HG03432 (cell line): ENCODE data around the gene RILPL2.
"Not testable (repeated sequence)": the region's sequence is repeated elsewhere in the genome, so short reads cannot be mapped to it uniquely, and the experiment has no call there.

ENCODE experiments used
- ATAC-seq: cut with Tn5 transposase; IDR thresholded peaks from one replicate; pipeline ENCODE4 v1.9.1; 2021; ENCODE audit warnings: mild to moderate bottlenecking, moderate library complexity; ENCODE audit not compliant: unreplicated experiment

Gene RILPL2

DNA sequence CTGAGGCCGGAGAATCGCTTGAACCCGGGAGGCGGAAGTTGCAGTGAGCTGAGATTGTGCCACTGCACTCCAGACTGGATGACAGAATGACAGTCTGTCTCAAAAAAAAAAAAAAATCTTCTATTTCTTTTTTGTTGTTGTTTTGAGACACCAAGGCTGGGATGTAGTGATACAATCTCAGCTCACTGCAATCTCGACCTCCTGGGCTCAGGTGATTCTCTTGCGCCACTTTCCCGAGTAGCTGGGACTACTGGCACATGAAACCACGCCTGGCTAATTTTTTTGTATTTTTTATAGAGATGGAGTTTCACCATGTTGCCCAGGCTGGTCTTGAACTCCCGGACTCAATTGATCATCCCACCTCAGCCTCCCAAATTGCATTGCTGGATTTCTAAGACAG lies 14.2 kb upstream of the RILPL2 start:
- ATAC-seq = no peak

DNA sequence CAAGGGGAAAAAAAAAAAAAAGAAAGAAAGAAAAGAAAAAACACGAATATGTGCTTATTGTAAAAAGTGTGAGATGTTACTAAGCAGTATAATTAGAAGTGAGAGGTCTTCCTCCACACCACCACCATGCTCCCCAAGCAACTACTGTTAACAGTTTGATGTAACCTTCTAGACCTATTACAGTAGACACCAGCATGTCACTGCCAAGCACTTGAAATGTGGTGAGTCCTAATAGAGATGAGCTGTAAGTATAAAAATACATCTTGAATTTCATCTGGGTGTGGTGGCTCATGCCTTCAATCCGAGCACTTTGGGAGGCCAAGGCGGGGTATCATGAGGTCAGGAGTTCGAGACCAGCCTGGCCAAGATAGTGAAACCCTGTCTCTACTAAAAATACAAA lies 13.4 kb upstream of the RILPL2 start:
- no peak for ATAC-seq

DNA sequence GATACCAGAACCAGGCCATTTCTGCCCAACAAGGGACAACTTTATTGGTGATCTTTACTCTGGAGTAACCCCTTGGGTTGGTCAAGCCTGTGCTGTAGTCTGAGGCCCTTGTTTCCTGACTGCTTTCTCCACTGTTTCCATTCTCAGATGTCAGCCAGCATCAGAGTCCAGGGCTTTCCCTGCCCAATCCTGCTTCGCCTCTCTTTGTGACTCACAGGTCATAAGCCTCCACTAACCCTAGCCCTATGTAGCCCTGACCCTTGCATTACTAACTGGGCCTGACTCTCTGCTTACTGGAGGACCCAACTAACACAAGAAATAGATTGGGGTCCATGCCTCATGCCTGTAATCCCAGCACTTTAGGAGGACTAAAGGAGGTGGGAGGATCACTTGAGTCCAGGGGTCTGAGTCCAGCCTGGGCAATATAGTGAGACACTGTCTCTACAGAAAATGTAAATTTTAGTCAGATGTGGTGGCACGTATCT lies 12.8 kb upstream of the RILPL2 start:
- no peak for ATAC-seq

DNA sequence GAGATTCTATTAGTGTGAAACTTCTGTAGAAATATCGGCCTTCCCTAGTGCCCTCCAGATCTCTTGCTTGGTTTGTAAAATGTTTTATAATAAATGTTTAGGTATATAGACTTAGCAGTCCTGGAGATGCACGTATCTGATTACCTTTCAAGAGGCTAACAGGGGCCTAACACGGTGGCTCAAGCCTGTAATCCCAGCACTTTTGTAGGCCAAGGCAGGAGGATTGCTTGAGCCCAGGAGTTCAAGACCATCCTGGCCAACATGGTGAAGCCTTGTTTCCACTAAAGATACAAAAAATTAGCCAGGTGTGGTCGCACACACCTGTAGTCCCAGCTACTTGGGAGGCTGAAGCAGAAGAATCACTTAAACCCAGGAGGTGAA lies 9.8 kb upstream of the RILPL2 start:
- ATAC-seq = no peak

DNA sequence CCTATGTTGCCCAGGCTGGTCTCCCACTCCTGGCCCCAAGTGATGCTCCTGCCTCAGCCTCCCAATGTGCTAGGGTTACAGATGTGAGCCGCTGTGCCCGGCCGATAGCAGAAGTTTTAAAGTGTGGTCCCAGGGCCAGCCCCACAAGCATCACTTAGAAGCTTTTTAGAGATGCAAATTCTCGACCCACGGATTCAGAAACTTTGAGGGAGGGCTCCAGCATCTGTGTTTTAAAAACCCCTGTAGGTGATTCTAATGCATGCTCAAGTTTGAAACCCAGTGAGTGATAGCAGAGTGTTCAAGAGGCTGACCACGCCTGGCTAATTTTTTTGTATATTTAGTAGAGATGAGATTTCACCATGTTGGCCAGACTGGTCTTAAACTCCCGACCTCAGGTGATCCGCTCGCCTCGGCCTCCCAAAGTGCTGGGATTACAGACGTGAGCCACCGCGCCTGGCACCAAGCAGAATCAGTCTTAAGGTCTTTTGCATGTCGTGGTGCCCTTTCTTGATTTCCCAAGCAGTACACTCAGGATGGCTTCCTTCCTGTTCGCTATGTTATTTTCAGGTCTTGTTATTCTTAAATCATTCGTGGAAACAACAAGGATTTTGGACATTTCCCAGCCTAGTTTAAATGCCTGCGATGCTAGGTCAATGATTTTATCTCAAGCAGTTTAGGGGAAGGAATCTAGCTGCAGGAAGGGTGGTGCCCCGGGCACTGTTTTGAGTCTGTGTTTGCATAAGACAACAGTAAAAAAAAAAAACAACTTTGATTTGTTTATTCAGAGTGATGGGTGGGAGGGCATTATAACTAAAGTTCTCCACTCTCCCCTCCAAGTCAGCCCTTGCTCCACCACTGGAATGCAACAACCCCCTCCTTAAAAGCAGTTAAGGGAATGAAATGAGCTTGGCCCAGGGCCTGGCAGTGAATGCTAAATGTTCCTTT lies 9.2 kb upstream of the RILPL2 start:
- no peak for ATAC-seq

DNA sequence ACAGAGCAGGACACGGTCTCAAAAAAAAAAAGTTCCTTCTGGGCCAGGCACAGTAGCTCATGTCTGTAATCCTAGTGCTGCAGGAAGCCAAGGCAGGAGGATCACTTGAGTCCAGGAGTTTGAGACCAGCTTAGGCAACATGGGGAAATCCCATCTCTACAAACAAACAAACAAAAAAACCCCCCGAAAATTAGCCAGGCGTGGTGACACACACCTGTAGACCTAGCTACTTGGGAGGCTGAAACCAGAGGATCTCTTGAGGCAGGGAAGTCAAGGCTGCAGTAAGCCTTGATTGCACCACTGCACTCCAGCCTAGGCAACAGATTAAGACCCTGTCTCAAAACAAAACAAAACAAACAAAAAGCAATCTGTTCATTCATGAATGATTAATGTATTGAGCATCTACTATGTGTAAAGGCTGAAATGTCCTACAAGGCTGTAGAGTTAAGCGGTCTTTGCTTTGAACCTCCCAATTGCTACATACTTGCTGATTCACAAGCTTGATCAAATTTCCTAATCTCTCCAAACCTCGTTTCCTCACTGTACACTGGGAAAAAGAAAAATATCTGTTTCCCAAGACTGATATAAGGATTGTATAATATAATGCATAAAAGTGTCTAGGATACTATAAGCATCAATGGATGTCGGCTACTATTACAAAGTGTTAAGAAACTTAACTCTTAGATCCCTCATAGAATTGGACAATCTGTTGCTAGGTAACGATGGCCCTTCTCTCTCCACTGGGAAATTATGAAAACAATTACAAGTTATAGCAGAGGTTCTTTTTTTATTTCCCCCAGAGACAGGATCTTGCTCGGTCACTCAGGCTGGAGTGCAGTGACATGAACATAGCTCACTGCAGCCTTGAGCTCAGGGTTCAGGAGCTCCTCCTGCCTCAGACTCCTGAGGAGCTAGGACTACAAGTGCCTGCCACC lies 7.9 kb upstream of the RILPL2 start:
- no peak for ATAC-seq

DNA sequence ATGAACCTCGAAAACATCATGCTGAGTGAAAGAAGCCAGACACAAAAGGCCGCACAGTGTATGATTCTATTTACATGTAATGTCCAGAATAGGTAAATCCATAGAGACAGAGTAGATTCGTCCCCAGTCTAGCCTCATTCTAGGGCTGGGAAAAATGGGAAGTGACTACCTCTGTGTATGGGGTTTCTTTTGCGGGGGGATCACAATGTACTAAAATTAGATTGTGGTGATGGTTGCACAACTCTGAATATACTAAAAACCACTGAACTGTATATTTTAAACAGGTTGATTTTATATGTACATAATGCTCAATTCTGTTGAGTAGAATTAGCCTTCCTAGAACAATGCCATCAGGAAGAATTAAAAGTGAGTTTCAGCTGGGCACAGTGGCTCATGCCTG lies 6.3 kb upstream of the RILPL2 start:
- ATAC-seq = no peak

DNA sequence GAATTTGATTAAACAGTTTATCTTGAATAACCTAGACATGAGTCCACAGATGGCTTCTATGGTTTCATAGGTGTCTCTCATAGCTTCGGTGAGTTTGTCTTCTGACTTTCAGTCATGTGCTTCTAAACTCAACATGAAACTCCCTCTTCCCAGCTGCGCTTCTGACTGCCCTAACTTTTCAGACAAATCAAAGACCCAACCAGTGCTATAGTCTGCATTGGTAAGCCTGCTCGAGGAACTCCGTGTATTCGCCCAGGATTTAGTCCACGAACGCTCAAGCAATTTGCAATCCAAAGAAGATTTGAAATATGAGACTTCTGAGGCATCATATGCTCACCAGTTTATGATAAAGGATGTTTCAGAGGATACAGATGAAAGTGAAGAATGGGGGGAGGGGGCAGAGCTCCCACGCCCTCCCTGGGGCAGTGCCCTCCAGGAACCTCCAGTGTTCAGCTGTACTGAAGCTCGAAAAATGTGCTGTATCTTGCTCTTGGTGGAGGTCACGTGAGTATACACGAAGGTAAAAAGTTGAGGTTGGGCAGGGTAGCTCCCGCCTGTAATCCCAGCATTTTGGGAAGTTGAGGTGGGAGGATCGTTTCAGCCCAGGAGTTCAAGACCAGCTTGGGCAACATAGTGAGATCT lies 5.2 kb upstream of the RILPL2 start:
- ATAC-seq = peak; percentile 56

DNA sequence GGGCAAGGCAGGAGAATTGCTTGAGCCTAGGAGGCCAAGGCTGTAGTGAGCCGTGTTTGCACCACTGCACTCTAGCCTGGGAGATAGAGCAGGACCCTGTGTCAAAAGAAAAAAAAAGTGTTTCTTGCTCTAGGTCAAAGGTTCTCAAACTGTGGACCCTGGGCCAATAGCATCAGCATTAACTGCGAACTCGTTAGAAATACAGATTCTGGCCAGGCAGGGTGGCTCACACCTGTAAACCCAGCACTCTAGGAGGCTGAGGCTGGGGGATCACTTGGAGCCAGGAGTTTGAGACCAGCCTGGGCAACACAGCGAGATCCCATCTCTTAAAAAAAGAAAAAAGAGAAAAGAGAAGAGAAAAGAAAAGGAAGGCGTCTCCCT lies 858 bp downstream of the RILPL2 start:
- no peak for ATAC-seq

DNA sequence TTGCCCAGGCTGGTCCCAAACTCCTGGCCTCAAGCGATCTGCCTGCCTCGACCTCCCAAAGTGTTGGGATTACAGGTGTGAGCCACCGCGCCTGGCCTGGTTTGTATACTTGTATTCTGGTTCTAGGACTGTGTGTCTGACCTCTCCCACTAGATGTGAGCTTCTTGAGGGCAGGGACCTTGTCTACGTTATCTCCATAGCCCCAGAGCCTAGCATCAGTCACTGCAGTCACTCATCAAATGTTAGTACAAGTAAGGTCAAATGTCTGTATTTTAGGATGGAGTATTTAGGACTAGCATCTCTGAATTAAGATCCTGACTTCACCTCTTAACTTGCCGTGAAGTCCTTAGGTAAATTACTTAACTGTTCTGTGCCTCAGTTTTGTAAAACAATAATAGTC lies 2.9 kb downstream of the RILPL2 start:
- no peak for ATAC-seq

DNA sequence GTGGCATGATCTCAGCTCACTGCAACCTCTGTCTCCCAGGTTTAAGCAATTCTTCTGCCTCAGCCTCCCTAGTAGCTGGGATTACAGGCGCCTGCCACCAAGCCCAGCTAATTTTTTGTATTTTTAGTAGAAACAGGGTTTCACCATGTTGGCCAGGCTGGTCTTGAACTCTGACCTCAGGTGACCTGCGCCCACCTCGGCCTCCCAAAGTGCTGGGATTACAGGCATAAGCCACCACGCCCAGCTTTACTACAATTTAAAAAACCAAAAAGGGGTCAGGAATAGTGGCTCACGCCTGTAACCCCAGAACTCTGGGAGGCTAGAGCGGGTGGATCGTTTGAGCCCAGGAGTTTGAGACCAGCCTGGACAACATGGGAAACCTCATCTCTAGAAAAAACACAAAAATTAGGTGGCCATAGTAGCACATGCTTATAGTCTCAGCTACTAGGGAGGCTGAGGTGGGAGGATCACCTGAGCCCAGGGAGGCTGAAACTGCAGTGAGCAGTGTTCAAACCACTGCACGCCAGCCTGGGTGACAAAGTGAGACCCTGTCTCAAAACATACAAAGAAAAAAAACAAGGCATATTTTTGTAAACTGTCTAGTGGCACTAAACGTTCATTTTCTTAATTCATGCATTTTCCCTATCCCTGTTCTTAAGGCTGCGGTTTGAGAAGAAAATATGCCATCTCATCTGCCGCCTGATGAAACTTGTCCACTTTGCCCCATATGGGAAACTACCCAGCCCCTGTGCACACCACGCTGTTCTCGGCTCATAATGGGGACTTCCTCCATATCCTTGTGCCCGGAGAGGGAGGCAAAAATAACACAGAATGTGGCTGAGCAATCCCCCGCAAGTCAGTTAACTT lies 4.3 kb downstream of the RILPL2 start:
- not testable (repeated sequence) for ATAC-seq

DNA sequence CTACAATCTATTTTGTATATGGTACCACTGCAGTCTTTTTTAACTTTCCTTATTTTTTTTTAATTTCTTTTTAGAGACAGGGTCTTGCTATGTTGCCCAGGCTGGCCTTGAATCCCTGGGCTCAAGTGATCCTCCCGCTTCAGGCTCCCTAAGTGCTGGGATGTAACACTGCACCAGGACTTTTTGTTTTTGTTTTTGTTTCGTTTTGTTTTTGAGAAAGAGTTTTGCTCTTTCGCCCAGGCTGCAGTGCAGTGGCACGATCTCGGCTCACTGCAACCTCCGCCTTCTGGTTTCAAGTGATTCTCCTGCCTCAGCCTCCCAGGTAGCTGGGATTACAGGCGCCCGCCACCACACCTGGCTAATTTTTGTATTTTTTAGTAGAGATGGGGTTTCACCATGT lies 7.4 kb downstream of the RILPL2 start:
- ATAC-seq = not testable (repeated sequence)

DNA sequence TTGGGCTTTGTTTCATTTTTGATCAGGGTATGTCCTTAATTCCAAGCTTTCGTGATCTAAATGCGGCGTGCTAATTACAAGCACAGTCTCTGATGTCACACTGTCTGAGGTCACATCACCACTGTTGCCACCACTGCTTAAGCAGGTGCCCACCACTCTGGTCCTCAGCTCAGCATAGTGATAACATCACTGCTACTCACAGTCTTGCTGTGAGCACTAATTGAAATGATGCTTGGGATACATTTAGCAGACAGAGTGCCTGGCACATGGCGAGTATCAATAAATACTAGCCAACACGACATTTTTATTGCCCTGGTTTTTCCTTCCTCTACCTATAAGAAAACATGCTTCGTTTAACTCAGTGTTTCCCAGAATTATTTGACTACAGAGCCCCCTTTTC lies 7.9 kb downstream of the RILPL2 start:
- ATAC-seq = no peak

DNA sequence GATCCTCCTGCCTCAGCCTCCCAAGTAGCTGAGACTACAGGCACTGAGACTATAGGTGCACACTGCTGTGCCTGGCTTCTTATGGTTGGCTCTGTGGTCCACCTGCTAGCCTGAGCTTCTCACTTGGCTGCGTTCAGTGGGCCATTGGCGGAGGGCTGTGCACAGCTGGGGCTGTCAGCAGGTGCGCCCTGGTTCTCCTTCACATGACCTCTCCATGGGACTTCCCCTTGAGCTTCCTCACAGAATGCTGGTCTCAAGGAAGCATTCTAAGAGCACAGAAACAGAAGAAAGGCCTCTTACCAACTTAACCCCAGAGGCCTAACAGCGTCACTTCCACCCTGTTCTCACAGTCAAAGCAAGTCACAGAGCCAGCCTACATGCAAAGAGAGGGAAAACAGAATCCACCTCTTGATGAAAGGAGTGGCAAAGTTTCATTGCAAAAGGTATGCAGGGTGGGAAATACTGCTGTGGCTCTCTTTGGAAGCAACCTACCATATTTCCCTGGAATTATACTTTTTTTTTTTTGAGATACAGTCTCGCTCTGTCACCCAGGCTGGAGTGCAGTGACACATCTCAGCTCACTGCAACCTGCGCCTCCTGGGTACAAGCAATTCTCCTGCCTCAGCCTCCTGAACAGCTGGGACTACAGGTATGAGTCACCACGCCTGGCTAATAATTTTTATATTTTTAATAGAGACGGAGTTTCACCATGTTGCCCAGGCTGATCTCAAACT lies 9.3 kb downstream of the RILPL2 start:
- ATAC-seq = peak; percentile 94

DNA sequence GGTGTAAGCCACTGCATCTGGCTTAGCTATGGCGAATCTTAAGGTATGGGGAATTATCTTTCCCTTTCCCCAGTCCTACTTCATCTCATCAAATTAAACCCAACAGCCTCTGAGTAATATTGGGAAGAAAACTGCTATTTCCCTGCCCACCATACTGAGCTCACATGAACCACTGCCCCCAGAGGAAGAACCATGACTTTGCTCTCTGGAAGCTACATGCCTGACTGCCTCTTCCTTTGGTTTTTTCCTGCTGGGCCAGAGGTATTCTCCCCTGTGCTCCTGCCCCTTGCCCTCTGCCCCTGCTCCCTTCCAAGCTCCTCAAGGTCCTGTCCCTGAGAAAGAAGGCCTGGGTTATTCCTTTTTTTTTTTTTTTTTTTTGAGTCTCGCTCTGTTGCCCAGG lies 15.2 kb downstream of the RILPL2 start:
- ATAC-seq = no peak

DNA sequence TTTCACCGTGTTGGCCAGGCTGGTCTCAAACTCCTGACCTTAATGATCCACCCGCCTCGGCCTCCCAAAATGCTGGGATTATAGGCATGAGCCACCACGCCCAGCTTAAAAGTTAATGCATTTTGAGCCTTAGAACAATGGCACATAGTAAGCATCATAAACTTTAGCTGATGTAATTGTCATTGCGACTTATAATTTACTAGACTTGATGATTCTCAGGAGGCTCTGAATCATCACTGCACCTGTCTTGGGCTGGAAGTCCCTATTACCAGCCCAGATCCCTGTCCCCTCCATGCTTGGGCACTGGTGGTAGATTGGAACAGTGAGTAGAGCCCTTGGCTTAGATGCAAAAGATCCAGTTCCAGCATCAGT lies 26.5 kb downstream of the RILPL2 start:
- ATAC-seq = no peak

DNA sequence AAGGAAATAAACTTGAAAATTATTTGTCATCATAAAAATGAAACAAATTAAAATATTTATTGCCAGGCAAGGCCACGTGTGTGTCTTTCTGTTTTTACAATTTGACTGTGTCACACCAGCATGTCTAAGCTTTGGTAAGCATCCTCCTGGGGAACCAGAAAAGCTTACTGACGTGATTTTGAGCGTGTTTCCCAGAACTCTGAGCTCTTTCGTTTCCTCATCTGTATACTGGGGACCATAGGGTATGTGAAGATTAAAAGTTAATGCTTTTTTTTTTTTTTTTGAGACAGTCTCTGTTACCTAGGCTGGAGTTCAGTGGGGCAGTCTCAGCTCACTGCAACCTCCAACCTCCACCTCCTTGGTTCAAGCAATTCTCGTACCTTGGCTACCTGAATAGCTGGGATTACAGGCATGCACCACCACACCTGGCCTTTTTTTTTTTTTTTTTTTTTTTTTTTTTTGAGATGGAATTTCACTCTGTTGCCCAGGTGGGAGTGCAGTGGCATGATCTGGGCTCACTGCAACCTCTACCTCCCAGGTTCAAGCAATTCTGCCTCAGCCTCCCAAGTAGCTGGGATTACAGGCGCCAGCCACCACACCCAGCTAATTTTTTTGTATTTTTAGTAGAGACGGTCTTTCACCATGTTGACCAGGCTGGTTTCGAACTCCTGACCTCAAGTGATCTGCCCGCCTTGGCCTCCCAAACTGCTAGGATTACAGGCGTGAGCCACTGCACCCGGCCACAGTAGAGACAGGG lies 27.0 kb downstream of the RILPL2 start:
- not testable (repeated sequence) for ATAC-seq

DNA sequence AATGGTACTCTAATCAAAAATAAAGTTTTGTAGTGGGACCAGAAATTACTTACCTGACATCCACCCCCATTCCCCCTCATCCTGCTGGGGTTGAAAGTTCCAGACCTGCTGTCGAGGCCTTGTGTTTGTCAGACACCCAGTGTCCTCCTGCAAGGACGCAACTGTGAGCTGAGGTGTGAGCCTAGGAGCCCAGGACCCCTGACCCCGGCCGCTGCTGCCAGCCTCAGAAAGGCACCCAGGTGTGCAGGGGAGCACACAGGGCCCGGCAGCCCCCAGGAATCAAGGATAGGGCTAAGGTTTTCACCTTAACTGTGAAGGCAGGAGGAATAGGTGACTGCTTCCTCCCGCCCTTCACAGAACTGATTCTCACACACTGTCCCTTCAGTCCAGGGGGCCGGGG lies 27.9 kb downstream of the RILPL2 start:
- not testable (repeated sequence) for ATAC-seq

DNA sequence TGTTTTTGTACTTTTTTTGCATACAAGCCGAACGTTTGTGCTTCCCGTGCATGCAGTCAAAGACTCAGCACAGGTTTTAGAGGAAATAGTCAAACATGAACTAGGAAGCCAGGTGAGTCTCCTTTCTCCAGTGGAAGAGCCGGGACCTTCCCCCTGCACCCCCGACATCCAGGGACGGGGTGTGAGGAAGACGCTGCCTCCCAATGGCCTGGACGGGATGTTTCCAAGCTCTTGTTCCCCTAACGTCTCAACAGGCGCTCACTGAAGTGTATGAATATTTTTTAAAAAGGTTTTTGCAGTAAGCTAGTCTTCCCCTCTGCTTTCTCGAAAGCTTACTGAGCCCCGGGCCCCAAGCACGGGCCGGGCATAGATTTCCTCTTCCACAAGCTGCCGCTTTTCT lies 28.6 kb downstream of the RILPL2 start:
- ATAC-seq = not testable (repeated sequence)
